NAMALWA (cell line): ENCODE measurements around the gene SPATA16.
"Not testable (repeated sequence)": the region's sequence is repeated elsewhere in the genome, so short reads cannot be mapped to it uniquely, and the experiment has no call there.

Experiments
- DNase-seq: peaks from one replicate; pipeline ENCODE4 v3.0.0-alpha.2; 2015; ENCODE audit warnings: low spot score

The SPATA16 gene, protein sequence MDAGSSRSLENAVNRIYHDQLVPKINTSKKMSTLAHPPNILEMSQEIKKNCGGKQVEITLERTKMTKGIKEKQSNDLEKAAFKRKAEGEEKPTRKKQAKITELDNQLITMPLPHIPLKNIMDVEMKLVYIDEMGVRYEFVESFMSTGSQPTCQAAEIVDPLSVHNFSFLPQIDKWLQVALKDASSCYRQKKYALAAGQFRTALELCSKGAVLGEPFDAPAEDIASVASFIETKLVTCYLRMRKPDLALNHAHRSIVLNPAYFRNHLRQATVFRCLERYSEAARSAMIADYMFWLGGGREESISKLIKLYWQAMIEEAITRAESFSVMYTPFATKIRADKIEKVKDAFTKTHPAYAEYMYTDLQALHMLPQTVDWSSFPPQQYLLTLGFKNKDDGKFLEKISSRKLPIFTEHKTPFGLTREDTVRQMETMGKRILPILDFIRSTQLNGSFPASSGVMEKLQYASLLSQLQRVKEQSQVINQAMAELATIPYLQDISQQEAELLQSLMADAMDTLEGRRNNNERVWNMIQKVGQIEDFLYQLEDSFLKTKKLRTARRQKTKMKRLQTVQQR

DNA sequence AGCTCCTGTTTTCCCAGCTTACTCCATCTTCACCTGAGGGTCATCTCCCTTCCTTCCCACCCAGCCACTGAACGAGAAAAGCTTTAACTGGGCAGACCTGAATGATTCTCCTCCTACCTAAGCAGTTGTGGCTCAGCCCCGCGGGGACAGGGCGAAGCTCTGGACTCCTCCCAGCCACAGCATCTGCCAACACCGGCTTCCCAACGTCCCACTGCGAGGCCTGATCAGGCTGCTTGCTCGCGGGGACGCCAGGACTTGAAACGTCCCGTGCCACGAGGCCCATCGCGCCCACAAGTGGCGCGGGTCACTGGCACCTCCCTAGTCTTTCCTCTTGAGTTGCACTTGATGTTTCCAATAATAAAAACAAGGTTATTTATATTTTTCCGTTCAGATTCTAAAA is at the start of gene SPATA16:
Gene SPATA16 (minus strand): TSS at position 250 of the 400 bp plus-strand sequence. CDS start 23,504 bp downstream, outside the sequence.
- DNase-seq: no peak

DNA sequence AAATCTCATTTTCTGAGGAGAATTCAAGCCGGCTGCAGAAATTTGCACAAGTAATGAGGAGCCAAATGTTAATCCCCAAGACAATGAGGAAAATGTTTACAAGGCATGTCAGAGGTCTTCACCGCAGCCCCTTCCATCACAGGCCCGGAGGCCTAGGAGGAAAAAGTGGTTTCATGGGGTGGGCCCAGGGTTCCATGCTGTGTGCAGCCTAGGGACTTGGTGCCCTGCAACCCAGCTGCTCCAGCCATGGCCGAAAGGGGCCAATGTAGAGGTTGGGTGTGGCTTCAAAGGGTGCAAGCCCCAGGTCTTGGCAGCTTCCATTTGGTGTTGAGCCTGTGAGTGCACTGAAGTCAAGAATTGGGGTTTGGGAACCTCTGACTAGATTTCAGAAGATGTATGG is 42.0 kb upstream of the SPATA16 start:
- not testable (repeated sequence) for DNase-seq

DNA sequence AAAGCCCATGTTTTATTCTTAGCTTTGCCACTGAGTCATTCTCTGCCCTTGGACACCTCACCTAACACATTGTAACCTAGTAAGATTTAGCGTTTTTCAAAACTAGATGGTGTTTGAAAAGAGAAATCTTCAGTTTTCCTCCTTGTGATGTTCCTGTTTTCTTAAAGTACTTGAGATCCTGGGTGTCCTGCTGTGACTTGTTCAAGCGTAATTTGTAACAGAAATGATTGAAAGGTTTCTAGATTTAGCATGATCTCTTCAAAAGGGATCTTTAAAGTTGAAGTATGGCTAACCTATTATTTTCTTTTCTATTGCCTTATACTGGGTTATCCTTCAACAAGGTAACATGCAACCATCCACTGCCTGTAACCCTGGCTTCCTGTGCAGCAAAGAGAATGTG is 32.6 kb upstream of the SPATA16 start:
- no peak for DNase-seq

DNA sequence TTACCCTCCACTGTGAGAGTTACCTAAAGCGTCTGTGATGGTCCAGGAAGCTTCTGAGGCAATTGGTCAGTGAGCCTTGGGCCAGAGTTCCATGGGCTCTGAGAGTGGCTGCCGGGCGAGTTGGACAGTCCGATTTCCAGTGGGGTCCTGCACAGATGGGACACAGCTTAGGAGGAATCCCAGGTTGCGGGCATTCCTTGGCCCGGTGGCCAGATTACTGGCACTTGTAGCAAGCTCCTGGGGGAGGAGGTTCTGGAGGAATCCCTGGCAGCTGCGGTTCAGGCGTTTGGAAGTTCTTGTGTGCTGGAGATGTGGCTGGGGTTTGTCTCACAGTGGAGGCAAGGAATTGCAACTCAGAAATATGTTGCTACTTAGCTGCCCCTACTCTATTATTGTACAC is 18.1 kb upstream of the SPATA16 start:
- DNase-seq: not testable (repeated sequence)

DNA sequence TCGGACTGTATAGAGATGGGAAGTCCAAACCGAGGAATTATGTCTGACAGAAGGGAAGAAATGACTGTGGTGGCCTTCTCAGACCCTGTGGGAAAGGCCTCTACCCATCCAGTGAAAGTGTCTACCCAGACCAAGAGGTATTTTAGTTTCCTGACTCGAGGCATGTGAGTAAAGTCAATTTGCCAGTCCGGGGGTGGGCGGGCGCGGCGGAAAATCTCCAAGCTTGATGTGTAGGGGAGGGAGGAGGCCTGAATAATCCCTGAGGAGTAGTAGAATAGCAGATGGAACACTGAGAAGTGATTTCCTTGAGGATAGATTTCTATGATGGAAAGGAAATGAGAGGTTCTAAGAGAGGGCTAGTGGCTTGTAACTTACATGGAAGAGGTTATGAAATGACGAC is 15.5 kb upstream of the SPATA16 start:
- not testable (repeated sequence) for DNase-seq

DNA sequence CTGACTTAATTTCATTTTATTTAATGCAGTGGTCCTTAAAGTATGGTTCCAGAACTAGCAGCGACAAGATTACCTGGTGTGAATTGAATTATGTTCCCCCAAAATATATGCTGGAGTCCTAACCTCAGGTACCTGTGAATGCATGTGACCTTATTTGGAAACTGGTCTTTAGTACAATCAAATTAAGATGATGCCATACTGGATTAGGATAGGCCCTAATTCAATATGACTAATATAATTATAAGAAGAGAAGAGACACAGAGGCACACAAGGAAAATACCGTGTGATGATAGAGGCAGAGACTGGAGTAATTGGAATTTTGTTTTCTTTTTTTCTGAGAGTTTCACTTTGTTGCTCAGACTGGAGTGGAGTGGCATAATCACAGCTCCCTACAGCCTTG is 12.6 kb upstream of the SPATA16 start:
- no peak for DNase-seq

DNA sequence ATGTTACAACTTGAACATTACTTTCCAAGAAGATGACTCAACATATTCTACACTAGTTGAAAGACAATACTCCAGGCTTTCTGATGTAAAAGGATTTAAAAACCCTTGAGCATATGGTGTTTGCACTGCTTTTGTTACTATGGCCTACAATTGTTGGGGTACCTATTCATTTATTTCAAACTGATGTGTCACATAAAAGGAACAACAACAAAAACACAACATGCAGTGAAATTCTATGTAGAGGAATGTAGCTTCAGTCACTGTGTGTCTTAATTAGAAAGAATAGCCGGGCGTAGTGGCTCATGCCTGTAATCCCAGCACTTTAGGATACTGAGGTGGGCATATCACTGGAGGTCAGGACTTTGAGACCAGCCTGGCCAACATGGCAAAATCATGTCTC is 1.6 kb downstream of the SPATA16 start:
- DNase-seq: no peak

DNA sequence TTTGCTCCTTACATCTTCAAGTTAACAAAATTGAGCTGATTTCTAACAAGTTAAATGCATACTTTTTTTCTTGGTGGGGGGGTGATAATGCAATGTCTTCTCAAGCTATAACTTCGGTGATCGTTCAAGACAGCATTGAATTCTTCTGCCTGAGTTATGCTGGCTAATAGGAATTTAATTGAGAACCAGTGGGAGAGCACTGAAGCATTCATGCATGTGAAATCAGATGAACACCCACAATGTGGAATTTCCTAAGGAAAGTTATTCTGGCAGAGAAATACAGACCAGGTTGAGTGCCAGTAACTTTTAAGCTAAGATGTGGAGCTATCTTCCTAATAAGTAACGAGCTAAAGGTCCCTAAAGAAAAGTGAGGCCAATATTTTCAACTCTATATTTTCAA is 3.0 kb downstream of the SPATA16 start:
- DNase-seq: no peak

DNA sequence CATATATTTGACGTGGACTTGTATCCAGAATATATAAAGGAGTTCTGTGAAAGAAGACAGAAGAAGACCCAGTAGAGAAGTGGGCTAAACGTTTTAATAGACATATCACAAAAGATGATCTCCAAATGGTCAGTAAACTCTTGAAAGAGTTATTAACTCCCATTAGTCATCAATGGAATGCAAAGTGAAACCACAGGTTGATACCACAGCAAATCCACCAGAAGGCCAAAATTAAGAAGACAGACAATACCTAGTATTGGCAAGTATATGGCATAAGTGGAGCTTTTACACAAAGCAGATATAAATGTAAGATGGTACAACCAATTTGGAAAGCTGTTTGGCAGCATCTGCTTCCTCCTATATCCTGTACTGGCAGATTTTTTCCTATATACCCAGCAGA is 6.0 kb downstream of the SPATA16 start:
- no peak for DNase-seq

DNA sequence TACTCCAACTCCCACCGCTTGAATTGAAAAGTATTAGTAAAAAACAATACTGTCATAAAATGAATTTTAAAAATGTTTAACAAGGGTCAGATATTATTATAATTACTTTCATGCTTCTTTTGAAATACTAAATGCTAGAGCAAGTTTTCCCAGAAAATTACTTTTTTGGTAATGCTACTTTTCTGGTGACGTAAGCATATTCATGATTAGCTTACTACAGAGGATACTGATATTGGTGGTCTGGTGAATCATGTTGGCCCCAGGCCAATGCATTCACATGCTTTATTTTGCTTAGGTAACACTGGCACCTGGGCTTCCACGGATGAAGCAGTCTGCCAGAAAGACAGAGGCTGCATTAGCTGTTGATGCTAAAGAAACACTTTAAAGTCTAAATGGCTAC is 12.4 kb downstream of the SPATA16 start:
- no peak for DNase-seq

DNA sequence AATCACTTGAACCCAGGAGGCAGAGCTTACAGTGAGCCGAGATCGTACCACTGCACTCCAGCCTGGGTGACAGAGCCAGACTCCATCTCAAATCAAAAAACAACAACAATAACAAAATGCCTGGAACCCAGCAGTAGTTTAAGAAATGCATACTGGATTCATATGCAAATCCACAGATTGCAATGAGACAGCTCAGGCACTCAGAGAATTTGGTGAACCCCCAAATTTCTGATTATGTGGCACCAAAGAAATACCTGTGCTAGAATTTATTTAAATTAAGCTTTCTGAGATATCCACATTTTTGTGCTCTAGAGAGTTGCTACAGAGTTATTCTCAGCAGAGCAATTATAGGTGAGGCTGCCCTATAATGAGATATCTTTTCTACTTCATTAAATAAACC is 29.7 kb downstream of the SPATA16 start:
- no peak for DNase-seq

DNA sequence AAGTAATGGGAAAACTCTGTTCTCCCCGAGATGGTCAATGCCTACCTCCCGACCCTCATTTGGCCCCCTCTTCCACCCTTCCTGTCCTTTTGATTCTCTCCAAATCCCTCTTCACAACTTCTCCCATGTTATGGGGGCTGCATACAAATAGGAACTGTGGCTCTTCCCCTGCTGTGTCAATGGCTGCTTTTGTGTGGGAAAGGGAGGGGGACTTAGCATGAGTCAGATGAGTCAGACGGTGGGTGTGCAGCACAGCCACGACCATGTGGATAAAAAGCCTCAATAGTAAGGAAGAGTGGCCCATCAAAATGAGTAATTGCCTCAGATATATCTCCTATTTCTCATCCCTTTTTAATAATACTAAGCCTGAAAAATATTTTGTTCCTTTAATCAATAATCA is 31.9 kb downstream of the SPATA16 start:
- DNase-seq: no peak

DNA sequence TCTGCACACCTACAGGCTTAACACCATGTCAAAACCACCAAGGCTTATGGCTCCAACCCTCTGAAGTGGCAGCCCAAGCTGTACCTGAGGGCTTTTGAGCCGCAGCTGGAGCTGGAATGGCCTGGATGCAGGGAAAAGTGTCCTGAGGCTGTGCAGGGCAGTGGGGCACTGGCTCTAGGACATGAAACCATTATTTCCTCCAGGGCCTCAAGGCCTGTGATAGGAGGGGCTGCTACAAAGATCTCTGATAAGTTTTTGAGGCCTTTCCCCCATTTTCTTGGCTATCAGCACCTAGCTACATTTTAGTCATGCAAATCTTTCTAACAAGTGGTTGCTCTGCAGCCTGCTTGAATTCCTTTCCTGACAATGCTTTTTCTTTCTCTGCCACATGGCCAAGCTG is 37.6 kb downstream of the SPATA16 start:
- no peak for DNase-seq

DNA sequence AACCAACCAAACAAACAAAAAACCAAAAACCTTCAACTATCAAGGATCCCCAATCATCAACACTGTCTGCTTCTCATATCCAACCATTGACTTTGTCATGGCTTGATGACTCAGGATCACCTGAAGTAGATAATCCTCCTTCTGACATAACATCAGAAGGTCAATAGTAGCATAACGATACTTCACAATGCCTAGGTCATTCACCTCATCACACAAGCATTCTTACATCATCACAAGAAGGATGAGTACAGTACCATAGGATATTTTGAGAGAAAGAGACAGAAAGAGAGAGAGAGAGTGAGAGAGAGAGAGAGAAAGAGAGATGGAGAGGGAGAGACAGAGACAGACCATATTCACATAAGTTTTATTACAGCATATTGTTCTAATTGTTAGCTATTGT is 42.1 kb downstream of the SPATA16 start:
- no peak for DNase-seq

DNA sequence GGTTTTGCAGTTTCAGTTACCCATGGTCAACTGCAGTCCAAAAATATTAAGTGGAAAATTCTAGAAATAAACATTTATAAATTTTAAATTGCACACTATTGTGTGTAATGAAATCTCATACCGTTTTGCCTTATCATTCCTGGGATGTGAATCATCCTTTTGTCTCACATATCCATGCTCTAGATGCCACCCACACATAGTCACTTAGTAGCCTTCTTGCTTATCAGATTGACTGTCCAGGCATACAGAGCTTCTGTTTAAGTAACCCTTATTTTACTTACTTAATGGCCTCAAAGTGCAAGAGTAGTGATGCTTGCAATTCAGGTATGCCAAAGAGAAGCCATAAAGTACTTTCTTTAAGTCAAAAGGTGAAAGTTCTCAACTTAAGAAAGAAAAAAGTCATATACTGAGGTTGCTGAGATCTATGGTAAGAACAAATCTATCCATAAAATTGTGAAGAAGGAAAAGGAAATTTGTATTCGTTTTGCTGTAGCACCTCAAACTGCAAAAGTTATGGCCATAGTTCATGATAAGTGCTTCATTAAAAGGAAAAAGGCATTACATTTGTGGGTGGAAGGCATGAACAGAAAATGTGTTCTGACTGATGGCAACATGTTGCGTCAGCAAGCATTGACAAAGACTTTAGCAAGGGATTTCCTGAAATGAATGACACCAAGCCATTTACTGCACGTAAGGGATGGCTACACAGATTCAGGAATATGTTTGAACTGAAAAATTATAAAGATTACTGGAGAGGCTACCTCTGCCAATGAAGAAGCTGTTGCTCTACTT is 43.8 kb downstream of the SPATA16 start:
- no peak for DNase-seq

DNA sequence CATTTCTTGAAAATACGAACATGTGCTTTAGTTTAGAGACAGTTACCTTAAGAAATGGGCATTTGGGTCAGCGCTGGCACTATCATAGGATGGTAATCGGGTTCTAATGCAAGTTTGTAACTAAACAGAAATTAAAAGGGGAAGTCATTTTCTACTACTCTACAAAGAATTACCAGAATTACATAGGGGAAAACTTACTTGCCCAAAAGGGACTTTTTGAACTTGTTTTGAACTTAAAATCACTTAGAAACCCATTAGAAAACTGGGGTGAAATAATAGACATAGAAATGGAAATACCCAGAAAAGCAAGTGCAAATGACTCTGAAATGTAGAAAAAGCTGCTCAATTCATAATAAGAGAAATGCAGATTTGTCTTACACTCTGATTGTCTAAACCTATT is 44.9 kb downstream of the SPATA16 start:
- no peak for DNase-seq

DNA sequence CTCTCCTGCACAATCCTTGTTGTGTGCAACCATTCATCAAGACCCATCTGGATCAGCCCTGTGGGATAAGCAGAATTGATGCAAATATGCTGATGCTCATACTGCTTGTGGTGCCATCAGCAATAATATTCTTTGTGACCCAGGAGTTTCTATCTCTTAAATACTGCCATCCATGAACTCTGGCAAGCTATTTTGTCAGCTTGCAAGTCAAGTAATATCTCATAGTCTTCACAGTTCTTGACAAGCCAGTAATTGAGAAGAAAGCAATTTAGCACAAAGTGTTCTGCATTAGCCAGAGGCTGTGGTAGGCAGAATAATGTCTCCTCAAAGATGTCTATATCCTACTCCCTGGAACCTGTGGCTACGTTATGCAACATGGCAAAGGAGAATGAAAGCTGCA is 49.0 kb downstream of the SPATA16 start:
- no peak for DNase-seq

DNA sequence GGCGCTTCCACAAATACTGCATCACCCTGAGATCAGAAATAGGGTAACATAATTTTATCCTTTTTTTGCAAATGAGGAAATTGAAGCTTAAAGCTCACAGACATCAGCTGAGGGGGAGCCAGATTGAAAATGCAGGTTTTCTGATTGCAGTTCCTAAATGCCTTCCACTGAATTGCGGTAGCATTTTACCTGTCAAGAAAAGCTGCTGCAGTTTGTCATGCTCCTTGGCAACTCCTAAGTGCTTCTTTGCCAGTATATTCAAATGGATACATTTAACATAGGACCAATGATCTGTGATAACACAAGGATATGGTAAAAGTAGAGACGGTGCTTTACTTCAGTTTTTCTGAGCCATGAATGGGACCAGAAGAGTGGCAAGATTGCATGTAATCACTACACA is 50.5 kb downstream of the SPATA16 start:
- DNase-seq: no peak

DNA sequence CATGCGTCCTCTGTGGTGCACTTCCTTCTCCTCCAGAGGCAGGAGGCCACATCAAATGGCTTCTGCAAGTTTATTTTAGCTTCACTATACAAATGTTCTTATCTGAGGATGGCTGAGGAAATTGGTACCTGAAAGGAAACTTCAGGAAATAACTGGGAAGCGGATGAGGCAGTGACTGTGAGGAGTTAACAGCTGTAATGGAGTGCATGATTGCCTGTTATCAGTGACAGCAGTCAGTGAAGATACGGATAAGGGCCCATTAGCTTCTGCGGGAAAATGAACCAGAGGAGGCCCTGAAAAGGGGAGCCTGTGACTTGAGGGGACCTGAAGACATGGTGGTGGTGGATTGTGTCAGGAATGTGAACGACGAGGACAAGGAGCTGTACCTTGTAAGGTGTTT is 51.8 kb downstream of the SPATA16 start:
- no peak for DNase-seq

DNA sequence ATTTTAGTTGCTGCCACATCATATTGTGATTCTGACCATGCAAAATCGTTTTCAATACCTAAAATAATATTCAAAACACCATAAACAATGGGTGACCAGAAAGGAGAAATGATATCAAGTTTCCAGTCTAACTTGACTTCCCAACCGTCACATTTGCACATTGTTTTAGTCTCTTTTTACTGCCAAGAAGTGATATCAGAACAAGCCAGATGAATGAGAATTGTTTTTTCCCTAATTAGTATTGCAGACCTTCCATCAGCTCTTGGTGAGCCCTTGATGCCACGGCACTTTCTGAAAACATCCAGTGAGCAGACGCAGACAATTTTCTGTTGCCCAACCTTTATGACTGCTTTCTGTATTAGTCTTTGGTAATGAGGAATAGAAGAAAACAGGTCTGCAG is 62.5 kb downstream of the SPATA16 start:
- no peak for DNase-seq

DNA sequence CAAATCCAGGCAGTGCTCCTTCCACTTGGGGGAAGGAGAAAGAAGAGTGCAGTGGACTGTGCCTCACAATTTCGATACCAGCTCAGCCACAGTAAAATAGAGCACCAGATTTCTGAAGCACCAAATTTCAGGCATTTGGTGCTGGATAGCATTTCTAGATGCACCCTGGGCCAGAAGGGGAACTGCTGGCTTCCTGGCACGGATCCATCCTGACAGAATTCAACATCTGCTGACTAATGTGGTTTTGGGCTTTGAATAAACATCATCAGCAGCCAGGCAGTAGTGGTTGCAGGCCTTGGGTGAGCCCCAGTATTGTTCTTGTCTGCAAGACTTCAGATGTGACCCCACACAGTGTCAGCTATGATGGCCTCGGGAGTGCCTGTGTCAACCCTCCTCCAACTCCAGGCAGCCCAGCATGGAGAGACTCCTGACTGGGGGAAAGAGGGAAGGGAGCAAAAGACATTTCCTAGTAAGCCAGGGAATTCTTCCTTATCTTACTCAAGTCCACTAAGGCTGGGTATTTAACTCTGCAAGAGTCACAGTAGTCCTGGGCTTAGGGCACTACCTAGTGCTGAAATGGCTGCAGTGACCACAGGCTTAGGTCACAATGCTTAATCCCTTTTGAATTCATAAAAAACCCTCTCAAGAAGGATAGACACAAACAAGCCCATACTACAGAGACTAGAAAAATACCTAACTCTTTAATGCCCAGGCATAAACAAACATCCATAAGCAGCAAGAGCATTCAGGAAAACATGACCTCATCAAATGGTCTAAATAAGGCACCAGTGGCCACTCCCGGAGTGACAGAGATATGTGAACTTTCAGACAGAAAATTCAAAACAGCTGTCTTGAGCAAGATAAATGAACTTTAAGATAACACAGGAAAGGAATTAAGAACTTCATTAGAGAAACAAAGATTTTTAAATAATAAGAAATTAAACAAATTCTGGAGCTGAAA is 74.7 kb downstream of the SPATA16 start:
- no peak for DNase-seq

DNA sequence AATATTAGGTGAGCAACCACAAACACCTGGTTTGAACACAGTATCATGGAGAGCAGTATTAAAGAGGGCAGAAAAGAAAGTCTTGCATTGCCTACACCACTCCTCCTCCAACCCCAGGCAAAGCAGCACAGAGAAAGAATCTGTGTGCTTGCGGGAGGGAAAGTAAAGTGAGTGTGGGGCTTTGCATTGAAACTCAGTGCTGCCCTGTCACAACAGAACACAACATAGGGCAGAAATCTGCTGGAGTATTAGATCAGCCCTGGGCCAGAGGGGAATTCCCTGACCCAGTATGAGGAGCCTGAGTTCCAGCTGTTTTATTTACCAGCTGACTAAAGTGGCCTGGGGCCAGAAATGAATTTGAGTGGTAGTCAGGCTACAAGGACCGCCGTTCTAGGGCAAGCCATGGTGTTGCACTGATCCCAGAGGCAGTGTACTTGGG is 75.5 kb downstream of the SPATA16 start:
- no peak for DNase-seq
